BLaER1 (cell line): ENCODE measurements around the gene SLX4.
"Not testable (repeated sequence)": the region's sequence is repeated elsewhere in the genome, so short reads cannot be mapped to it uniquely, and the experiment has no call there.

Source experiments
- H3K27ac ChIP-seq: shearing (Covaris generic); formaldehyde crosslinking; 2 replicates; pipeline ENCODE4 v1.8.1; 2022
- H3K27me3 ChIP-seq: shearing (Covaris generic); formaldehyde crosslinking; 2 replicates; pipeline ENCODE4 v1.8.1; 2022
- H3K36me3 ChIP-seq: shearing (Covaris generic); formaldehyde crosslinking; 2 replicates; pipeline ENCODE4 v1.8.1; 2022
- H3K4me1 ChIP-seq: shearing (Covaris generic); formaldehyde crosslinking; 2 replicates; pipeline ENCODE4 v1.8.1; 2022
- H3K4me2 ChIP-seq: shearing (Covaris generic); formaldehyde crosslinking; 2 replicates; pipeline ENCODE4 v1.8.1; 2022
- H3K4me3 ChIP-seq: shearing (Covaris generic); formaldehyde crosslinking; 2 replicates; pipeline ENCODE4 v1.8.1; 2022
- H3K9ac ChIP-seq: shearing (Covaris generic); formaldehyde crosslinking; 2 replicates; pipeline ENCODE4 v1.8.1; 2022
- H3K9me3 ChIP-seq: shearing (Covaris generic); formaldehyde crosslinking; 2 replicates; pipeline ENCODE4 v1.8.1; 2022
- H4K20me1 ChIP-seq: shearing (Covaris generic); formaldehyde crosslinking; 2 replicates; pipeline ENCODE4 v1.8.1; 2022
- Cebpa-rat ChIP-seq: shearing (Covaris generic); IDR thresholded peaks from 2 replicates; pipeline ENCODE4 v1.8.1; 2022

SLX4 gene

GRCh38 chr16:3612510-3613466 lies 1.4 kb upstream of the SLX4 start:
- H3K27ac ChIP-seq: peak overlapping the region; percentile 91
- peak overlapping the region; percentile 93 for H3K4me2 ChIP-seq
- peak overlapping the region; percentile 90 for H3K9ac ChIP-seq
- H3K27me3 ChIP-seq: no peaks in the 10 kb centered on the region
- H3K4me3 ChIP-seq: peak overlapping the region; percentile 94
- peaks cover 10% of the 10 kb centered on the region for H3K9me3 ChIP-seq
- H4K20me1 ChIP-seq: peaks cover 10% of the 10 kb centered on the region; the same call in 1 of the 2 replicates
- TF ChIP-seq Cebpa-rat: no peak
- peaks cover 33% of the 10 kb centered on the region for H3K36me3 ChIP-seq
- H3K4me1 ChIP-seq: peaks cover 28% of the 10 kb centered on the region

GRCh38 chr16:3610698-3611145 lies 684 bp downstream of the SLX4 start:
- H3K27ac ChIP-seq: peak overlapping the region; percentile 91

GRCh38 chr16:3609895-3610697 lies 1.3 kb downstream of the SLX4 start:
- no peak overlapping the region for H3K27ac ChIP-seq
- H3K9me3 ChIP-seq: no peaks in the 10 kb centered on the region
- peak overlapping the region; percentile 94 for H3K4me3 ChIP-seq
- no peak for TF ChIP-seq Cebpa-rat
- no peaks in the 10 kb centered on the region for H3K27me3 ChIP-seq
- peaks cover 7% of the 10 kb centered on the region; the same call in 1 of the 2 replicates for H4K20me1 ChIP-seq
- peak overlapping the region; percentile 95 for H3K4me2 ChIP-seq
- H3K4me1 ChIP-seq: peaks cover 48% of the 10 kb centered on the region
- H3K36me3 ChIP-seq: peaks cover 20% of the 10 kb centered on the region
- H3K9ac ChIP-seq: peak overlapping the region; percentile 90; the same call in 1 of the 2 replicates

More at GRCh38 chr16:3610698-3611145, 684 bp downstream of the SLX4 start:
- Histone ChIP-seq H3K4me2 (peak overlapping the region; percentile 95), H3K4me1 (peaks cover 48% of the 10 kb centered on the region), H3K4me3 (peak overlapping the region; percentile 94), H3K27me3 (no peaks in the 10 kb centered on the region), H3K9ac (peak overlapping the region; percentile 90), H3K9me3 (no peaks in the 10 kb centered on the region), H4K20me1 (peaks cover 10% of the 10 kb centered on the region; the same call in 1 of the 2 replicates), H3K36me3 (peaks cover 22% of the 10 kb centered on the region)
- TF ChIP-seq Cebpa-rat: no peak

GRCh38 chr16:3608976-3609375 lies 2.4 kb downstream of the SLX4 start:
- not testable (repeated sequence) for H3K27ac ChIP-seq, H3K9me3 ChIP-seq, H4K20me1 ChIP-seq, H3K4me3 ChIP-seq, H3K27me3 ChIP-seq, H3K4me2 ChIP-seq, H3K9ac ChIP-seq
- Histone ChIP-seq H3K36me3 (peaks cover 19% of the 10 kb centered on the region), H3K4me1 (peaks cover 48% of the 10 kb centered on the region)

GRCh38 chr16:3608069-3608468 lies 3.3 kb downstream of the SLX4 start:
- Histone ChIP-seq H3K27me3 (no peaks in the 10 kb centered on the region), H3K27ac (no peak overlapping the region), H3K36me3 (peaks cover 27% of the 10 kb centered on the region), H3K4me1 (peaks cover 44% of the 10 kb centered on the region), H3K4me3 (no peak overlapping the region), H3K9me3 (no peaks in the 10 kb centered on the region), H3K9ac (no peak overlapping the region), H4K20me1 (no peaks in the 10 kb centered on the region), H3K4me2 (no peak overlapping the region)
- no peak for TF ChIP-seq Cebpa-rat

- peak overlapping the region; percentile 15; the same call in 1 of the 2 replicates for H3K4me2 ChIP-seq
- H3K9me3 ChIP-seq: no peaks in the 10 kb centered on the region
- H3K4me1 ChIP-seq: peaks cover 40% of the 10 kb centered on the region
- H3K9ac ChIP-seq: no peak overlapping the region
- no peaks in the 10 kb centered on the region for H3K27me3 ChIP-seq
- H3K27ac ChIP-seq: no peak overlapping the region
- TF ChIP-seq Cebpa-rat: no peak
- H3K36me3 ChIP-seq: peaks cover 32% of the 10 kb centered on the region
- H4K20me1 ChIP-seq: no peaks in the 10 kb centered on the region
- no peak overlapping the region for H3K4me3 ChIP-seq
Observed at GRCh38 chr16:3607634-3608033, 3.8 kb downstream of the SLX4 start.

GRCh38 chr16:3607161-3607560 lies 4.2 kb downstream of the SLX4 start:
- TF ChIP-seq Cebpa-rat: no peak
- Histone ChIP-seq H3K4me3 (no peak overlapping the region), H3K27me3 (no peaks in the 10 kb centered on the region), H3K27ac (no peak overlapping the region), H3K36me3 (peaks cover 36% of the 10 kb centered on the region), H3K9me3 (no peaks in the 10 kb centered on the region), H3K4me2 (peak overlapping the region; percentile 15; the same call in 1 of the 2 replicates), H3K4me1 (peaks cover 35% of the 10 kb centered on the region), H4K20me1 (no peaks in the 10 kb centered on the region), H3K9ac (no peak overlapping the region)

- no peak overlapping the region for H3K27ac ChIP-seq
- no peak overlapping the region for H3K9ac ChIP-seq
- H3K4me3 ChIP-seq: no peak overlapping the region
- peak overlapping the region; percentile 50 for H3K4me2 ChIP-seq
- peaks cover 34% of the 10 kb centered on the region for H3K4me1 ChIP-seq
- peaks cover 44% of the 10 kb centered on the region for H3K36me3 ChIP-seq
- no peaks in the 10 kb centered on the region for H4K20me1 ChIP-seq
- no peaks in the 10 kb centered on the region for H3K9me3 ChIP-seq
- no peaks in the 10 kb centered on the region for H3K27me3 ChIP-seq
- TF ChIP-seq Cebpa-rat: no peak
Observed at GRCh38 chr16:3606441-3606840, 5.0 kb downstream of the SLX4 start.

- Histone ChIP-seq H3K27ac (no peak overlapping the region), H3K9me3 (peaks cover 17% of the 10 kb centered on the region), H3K4me2 (no peak overlapping the region), H3K9ac (no peak overlapping the region), H3K36me3 (peaks cover 84% of the 10 kb centered on the region), H4K20me1 (no peaks in the 10 kb centered on the region), H3K4me1 (peaks cover 18% of the 10 kb centered on the region), H3K4me3 (no peak overlapping the region), H3K27me3 (no peaks in the 10 kb centered on the region)
- TF ChIP-seq Cebpa-rat: no peak
Observed at GRCh38 chr16:3602320-3602653, 9.1 kb downstream of the SLX4 start.
